ENCODE measurements around the gene SGCE.

Gene SGCE

DNA sequence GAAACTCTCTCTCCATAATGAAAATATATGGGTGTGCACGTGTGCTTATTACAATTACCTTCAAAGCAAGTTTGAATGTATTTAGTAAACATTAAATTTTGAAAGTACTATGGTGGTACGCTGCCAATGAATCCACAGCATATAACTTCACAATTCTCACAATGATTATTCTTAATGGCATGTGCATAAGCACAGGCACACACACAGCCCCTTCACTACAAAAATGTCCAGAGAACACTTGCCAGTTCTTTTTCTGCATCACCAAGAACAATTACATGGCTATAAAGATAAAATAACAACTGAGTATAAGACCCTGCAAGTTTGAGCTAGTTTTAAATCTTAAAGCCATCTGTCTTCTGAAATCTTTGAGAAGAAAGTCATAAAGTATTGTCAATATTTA lies 22.2 kb downstream of the SGCE start:
- Histone ChIP-seq H3K27ac (no peak overlapping the region), H3K4me3 (no peak overlapping the region)

DNA sequence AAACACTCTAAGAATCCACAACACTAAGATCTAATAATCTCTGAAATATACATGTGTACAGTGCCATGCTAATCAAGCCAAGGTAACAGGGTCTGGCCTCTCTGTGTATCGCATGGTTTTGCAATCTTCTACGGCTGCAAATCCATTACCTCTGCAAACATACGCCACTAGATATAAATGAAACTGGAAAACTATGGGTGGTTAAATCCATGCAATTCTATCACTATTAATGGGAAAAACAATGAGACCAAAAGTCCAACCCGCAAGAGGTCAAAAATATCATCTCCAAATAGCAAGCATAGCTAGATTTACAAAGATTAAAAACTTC lies 23.0 kb downstream of the SGCE start:
- Histone ChIP-seq H3K27ac (no peak overlapping the region), H3K4me3 (no peak overlapping the region)

DNA sequence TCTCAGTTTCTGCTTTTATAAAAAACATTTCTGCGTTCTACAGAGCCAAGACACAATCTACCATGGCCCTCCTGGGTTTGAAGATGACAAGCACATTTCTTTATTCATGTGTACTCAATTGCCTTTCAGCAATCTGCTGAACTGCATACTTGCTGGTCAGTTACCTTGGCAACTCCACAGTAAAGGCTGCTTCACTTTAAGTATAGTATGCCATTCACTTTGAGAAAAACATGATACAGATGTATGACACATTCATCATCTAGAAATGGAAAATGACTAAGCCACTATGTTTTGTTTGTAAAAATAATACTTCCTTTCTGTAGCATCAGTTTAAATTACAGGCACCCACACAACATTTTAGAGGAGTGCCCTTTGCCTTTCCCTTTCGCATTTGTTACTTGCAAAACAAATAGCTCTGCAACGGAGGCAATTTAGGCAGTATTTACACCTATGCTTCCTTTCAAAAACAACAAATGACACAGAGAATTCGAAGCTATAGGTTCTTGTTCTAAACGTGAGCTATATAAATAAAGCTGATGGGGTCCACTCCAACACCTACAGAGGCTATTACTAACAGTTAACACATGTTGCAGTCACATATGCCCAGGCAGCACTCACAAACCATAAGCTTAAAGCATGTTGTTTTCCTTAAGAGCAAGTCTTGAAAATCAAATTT lies 23.5 kb downstream of the SGCE start:
- H3K4me3 ChIP-seq = no peak overlapping the region

GRCh38 chr7:94630855-94631254 lies 25.1 kb downstream of the SGCE start:
- Histone ChIP-seq H3K27ac (no peak overlapping the region), H3K4me3 (no peak overlapping the region)

More for the DNA sequence above, 23.5 kb downstream of the SGCE start:
- H3K27ac ChIP-seq = no peak overlapping the region

GRCh38 chr7:94623820-94624219 lies 32.1 kb downstream of the SGCE start:
- no peak overlapping the region for H3K4me3 ChIP-seq

GRCh38 chr7:94621120-94621519 lies 34.8 kb downstream of the SGCE start:
- Histone ChIP-seq H3K4me3 (no peak overlapping the region), H3K27ac (no peak overlapping the region)

More at GRCh38 chr7:94623820-94624219, 32.1 kb downstream of the SGCE start:
- no peak overlapping the region for H3K27ac ChIP-seq

GRCh38 chr7:94620703-94621118 lies 35.2 kb downstream of the SGCE start:
- Histone ChIP-seq H3K4me3 (no peak overlapping the region), H3K27ac (no peak overlapping the region)

GRCh38 chr7:94618126-94618525 lies 37.8 kb downstream of the SGCE start:
- Histone ChIP-seq H3K27ac (no peak overlapping the region), H3K4me3 (no peak overlapping the region)

DNA sequence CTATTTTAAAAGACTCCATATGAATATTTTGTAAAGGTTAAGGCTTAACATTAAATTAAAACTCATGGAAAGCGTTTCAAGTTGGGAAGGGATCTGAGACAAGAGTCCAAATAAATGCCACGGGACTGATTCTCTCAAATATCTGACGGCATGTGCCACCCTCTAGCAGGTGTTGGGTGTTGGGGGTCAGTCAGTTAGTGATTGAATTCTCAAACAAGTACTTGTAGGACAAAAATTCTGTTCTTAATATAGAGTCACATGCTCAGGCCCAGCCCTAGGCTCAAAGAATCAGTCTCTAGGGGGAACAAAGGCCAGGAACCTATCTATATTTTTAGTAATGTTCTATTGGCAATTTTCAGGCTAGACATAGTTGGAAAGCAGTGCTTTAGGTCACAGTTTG lies 39.1 kb downstream of the SGCE start:
- H3K27ac ChIP-seq = no peak overlapping the region
- no peak overlapping the region for H3K4me3 ChIP-seq

DNA sequence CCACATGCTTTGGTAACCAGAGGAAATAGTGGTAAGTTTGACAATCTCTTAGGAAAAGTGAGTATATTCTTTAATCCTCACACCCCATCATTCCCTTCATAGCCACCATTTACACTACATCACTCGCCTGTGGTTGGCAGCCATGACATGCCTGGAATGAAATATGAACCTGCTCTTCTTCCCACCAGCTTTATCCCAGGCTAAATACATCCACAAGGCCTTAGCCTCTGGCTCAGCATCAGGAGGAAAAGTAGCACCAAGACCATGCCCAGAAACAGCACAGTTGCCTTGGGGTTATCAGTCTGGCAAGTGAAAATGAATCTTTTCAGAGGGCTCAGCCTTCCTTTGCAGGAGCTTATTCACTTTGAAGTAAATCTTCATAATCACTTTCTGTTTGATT lies 40.3 kb downstream of the SGCE start:
- Histone ChIP-seq H3K4me3 (no peak overlapping the region), H3K27ac (no peak overlapping the region)

- Histone ChIP-seq H3K27ac (no peak overlapping the region), H3K4me3 (no peak overlapping the region)
These were observed 43.3 kb downstream of the SGCE start for GRCh38 chr7:94612661-94613060.

GRCh38 chr7:94612253-94612652 lies 43.7 kb downstream of the SGCE start:
- Histone ChIP-seq H3K4me3 (no peak overlapping the region), H3K27ac (no peak overlapping the region)

DNA sequence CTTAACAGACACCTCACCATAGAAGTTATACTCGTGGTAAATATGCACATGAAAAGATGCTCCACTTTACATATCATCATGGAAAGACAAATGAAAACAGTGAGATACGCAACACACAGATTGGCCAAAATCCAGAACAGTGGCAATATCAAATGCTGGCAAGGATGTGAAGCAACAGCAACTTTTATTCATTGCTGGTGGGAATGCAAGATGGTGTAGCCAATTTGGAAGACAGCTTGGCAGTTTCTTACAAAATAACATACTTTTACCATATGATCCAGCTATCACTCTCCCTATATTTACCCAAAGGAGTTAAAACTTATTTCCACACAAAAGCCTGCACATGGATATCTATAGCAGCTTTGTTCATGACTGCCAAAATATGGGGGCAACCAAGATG lies 46.4 kb downstream of the SGCE start:
- no peak overlapping the region for H3K4me3 ChIP-seq
- H3K27ac ChIP-seq = no peak overlapping the region

- Histone ChIP-seq H3K4me3 (no peak overlapping the region), H3K27ac (no peak overlapping the region)
These were observed 50.9 kb downstream of the SGCE start for GRCh38 chr7:94605031-94605430.

GRCh38 chr7:94602181-94602580 lies 53.8 kb downstream of the SGCE start:
- Histone ChIP-seq H3K27ac (no peak overlapping the region), H3K4me3 (no peak overlapping the region)

DNA sequence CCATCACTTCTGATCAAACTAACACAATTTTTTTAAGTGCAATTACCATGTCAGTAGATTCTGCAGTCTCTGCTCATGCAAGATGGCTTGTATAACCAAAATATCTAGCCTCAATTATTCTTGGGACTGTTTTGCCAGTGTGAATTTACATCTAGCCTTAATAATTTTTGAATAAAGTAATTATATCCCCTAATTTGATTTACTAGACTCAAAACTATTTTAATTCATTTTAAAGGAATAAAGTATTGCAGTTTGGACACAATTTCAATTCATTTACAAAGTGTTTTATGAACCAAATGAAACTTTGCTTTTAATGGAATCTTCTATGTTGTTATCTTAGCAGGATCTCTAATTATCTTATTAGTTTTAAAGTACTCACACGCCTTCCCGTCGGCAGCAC lies 55.7 kb downstream of the SGCE start:
- H3K27ac ChIP-seq = no peak overlapping the region
- H3K4me3 ChIP-seq = no peak overlapping the region

DNA sequence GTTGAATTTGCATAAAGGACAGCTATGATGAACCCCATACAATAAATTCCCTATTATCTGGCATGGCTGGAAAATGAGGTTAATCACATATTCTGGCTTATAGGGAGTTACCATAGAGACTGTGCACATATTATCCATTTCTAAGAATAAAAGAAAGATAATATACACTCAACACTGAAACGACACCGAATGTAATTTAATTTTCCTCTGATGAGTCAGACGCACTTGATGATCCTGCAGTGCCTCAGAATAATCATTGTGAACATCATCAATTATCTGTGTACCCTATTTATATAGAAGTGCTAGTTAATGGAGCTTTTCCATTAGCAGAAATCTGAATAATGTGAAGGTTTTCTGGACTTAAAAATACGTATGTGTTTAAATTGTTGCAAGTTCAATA lies 60.2 kb downstream of the SGCE start:
- Histone ChIP-seq H3K4me3 (no peak overlapping the region), H3K27ac (no peak overlapping the region)

GRCh38 chr7:94594882-94595281 lies 61.1 kb downstream of the SGCE start:
- Histone ChIP-seq H3K4me3 (no peak overlapping the region), H3K27ac (no peak overlapping the region)

DNA sequence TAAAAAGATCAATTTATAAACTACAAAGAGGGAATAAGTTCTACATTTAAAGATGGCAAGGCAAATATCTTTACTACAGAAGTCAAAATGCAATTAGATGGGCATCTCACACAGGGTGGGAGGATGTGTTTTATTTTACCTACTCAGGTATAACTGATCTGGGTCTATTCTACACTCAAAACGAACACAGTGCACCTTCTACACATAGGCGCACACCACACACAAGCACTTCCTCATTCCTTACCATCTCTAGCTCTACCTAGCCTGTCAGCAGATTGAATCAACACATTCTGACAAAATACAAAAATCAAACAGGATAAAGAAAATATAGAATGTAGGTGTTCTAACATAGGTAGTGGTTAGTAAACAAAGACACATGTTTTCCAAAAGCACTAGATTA lies 64.8 kb downstream of the SGCE start:
- Histone ChIP-seq H3K27ac (no peak overlapping the region), H3K4me3 (no peak overlapping the region)

DNA sequence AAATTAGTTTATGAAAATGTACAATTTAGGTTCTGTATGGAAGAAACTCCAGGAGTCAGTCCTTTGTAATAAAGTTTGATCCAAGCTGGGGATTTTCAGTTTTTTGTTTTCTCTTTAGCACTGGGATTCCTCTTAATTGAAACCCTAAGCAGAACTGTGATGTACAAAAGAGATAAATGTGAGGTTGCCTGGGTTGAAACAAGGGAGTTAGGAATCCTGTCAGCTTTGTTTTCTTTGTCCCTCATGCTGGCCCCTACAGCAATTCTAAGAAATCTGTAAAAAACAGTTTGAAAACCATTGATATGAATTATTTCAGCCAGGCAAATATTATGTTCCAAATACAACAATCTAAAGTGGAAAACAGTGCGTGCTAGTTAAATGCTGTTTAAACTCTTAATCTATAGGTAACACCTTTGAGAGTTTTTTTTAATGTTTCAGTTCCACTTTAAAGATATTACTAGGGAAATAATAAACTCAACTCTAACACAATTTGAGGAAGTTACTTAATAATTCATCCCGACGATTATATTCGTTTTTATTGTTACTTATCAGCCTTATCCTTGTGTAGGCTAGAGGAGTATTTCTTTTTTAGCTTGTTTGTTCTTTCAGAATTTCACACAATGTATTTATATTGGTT lies 65.3 kb downstream of the SGCE start:
- H3K27ac ChIP-seq = no peak overlapping the region

GRCh38 chr7:94588075-94588474 lies 67.9 kb downstream of the SGCE start:
- Histone ChIP-seq H3K4me3 (no peak overlapping the region), H3K27ac (no peak overlapping the region)

More for the DNA sequence above, 65.3 kb downstream of the SGCE start:
- no peak overlapping the region for H3K4me3 ChIP-seq

DNA sequence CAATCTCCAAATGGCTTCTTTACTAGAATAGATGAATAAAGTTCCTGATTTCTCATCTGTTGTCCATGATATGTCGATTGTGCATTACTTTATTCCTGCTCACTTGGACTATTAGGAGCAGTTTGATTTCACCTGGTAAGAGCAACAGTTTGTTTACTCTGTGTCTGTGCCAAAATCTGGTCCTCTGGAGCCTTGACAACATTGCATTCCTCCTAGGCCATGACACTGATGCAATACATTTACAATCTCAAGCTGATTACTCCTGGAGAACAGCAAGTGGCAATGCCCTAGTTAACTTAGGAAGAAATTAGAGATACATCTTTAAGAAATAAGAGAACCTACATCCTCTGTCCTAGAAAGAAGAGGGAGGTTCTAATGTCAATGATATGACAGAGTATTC lies 71.8 kb downstream of the SGCE start:
- no peak overlapping the region for H3K4me3 ChIP-seq
- H3K27ac ChIP-seq = no peak overlapping the region
